A204.1 (cell line): ENCODE measurements around the gene FAM222A.

Experiments
- FAIRE-seq: peaks from 2 replicates; lab custom pipeline; 2012; peaks lifted over from hg19 to GRCh38; lab: Jason Lieb, UNC

The FAM222A gene

DNA sequence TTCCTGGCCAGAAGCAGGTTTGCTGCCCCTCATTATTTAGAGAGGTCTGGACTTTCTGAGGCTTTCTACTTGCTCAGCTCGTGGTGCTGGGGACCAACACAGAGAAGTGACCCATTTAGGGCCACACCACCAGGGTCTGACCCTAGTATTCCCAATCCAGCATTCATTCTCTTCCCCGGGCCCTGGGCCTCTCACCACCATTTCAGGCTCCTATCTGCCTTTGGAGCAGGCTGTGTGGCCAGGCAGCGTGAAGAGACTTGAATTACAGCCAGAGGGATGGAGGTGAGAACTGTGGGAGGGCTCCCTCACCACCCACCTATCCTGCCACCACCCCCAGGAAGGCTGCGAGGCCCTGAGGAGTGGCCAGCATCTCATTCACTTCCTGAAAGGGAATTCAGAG, 24.6 kb downstream of the FAM222A start:
- FAIRE-seq = no peak

DNA sequence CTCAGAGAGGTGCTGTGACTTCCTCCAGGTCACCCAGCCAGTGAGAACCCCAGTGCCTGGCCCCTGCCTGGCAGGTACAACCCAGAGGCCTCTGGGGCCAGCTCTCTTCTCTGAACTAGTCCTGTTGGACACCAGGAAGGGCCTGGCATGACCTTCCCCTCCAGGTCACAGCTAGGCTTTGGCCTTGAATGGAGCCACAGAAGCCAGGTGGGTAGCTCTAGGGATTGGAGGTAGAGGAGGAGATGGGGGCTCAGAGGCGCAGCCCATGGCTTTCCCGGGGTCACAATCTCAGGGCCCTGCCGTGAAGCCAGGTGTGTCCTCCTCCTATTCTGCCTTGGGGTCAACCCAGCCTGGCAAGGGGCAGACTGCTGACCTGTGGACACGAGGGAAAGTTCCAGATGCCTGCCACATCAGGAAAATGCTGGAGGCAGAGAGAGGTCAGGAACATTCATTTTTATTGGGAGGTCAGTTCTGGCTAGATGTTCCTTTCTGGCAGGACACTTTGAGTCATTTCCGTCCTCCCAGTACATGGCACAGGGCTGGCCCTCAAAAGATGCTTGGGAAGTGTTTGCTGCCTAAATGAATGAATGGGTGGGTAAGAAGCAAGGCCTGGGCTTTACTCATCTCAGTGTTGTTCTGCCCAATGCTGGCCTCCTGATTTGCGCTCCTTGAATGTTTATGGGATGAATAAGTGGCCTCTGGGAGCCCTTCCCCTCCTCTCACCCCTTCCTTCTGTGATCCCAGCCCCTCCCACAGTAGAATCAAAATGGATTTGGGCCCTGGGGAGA, 25.4 kb downstream of the FAM222A start:
- FAIRE-seq = no peak

DNA sequence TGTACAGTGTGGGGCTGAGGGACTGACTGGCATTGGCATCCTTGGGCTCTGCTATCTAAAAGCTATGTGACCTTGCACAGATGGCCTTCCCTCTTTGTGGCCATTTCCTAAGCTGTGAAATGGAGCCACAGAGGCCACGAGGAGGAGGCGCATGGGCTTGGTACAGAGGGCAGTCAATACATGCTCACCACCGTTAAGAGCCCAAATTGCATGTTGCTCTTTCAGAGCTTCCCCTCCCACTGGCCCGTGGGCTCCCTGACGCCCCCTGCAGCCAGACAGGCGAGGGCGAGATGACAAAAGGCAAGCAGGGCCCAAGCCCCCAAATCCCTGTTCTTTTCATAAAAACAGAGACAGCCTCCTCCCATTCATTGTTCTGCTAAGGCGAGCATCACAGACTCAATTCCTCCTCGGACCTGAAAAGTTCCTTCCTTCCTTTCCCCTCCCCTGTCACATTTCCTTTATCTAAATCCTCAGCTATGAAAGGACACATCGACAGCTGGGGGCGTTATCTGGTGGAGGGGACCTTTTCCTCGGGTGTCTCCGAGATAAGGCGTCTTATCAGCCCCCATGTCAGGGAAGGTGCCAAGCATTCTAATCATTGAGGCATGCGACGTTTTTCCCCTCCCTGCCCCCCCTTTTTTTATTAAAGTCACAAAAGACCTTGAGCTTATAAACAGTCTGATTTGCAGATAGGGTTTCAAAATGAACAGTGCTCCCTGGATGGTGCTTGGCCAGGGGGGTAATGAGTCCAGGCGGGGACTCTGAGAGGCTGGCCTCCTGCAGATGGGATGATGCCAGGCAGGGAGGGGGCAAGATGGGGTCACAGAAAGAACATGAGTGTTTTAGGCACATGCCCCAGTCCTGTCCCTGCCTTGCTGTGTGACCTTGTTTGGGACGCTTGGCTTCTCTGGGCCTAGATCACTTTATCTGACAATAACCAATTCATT, 26.4 kb downstream of the FAM222A start:
- no peak for FAIRE-seq

DNA sequence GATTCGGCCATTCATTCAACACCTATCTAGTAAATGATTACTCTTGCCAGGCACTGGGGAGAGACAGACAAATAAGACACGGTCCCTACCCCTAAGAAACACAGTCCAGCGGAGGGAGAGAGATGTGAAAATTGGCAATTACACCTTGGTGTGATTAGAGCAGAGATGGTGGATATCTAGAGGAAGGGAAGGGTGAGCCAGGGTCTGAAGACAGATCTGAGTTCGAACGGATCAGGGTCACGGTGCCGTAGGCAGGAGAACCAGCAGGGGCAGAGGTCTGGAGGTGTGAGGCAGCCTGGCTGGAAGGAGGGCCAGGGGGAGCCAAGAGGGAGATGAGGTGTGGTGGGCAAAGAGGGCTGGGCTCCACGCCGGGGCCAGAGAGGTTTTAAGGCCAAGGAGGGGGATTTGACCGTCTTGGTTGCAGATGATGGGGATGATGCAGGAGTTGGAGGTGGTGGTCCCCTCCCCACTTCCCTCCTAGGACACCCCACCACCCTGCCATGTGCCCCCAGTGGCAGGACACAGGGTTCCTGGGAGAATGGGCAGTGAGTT, 27.1 kb downstream of the FAM222A start:
- no peak for FAIRE-seq

DNA sequence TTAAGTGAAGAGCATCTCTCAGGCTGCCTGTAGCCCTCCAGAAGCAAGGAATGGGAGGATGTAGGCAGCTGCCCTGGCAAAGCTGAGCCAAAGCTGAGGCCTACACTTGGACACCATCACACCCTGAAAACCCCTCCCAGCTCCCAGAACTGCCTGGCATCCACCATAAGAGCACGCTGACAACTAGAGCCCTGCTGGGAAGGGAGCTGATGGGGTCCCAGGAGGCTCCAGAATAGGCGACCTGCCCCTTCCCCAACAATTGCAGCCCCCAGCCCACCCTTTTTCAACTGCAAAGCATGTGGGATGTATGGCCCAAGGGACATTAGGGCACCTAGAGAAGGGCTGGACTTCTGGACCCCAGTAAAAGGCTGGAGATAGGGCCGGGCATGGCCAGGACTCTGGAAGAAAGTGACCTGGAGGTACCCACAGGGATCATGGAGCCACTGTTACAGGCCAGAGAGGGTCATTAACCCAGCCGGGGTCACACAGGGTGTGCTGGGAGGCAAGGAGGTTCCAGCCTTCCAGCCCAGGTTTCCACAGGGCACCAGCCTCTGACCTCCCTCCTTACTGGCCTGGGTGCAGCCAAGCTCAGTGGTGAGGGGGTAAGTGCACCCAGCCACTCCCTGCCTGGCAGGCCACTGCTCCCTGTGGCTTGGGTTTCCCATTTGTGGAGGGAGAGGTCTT, 27.8 kb downstream of the FAM222A start:
- no peak for FAIRE-seq

DNA sequence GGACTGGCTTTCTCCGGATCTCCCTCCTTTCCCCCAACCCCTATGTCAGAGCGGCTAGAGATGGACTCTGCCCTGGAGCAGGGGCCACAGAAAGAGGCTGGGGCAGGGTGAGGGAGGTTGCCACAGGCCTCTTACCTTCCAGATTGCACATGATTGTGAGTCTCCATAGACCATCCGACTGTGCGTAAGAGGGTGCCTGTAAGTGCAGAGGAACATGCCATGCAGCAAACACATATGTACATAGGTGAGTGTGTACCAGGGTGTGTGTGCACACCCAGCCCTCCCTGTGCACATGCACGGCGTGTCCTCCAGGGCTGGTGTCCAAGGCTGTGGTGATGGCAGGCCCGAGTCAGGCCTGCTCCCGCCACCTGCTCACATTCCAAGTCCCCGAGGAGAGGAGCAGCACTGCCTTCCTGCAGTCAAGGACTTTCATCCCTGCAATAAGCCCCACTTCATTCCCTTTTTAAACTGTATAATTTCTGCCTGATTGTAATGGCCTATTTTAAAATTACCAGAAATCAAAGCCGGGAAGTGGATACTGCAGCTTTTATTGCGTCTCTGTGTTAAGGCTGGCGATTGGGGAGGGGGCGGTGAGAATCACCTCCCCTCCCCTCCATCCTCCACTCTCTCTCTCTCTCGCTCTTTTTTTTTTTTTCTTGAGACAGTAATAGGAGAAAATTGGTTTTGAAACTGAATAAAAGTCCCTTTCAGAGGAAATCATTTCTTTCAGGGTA, 28.5 kb downstream of the FAM222A start:
- FAIRE-seq = no peak

DNA sequence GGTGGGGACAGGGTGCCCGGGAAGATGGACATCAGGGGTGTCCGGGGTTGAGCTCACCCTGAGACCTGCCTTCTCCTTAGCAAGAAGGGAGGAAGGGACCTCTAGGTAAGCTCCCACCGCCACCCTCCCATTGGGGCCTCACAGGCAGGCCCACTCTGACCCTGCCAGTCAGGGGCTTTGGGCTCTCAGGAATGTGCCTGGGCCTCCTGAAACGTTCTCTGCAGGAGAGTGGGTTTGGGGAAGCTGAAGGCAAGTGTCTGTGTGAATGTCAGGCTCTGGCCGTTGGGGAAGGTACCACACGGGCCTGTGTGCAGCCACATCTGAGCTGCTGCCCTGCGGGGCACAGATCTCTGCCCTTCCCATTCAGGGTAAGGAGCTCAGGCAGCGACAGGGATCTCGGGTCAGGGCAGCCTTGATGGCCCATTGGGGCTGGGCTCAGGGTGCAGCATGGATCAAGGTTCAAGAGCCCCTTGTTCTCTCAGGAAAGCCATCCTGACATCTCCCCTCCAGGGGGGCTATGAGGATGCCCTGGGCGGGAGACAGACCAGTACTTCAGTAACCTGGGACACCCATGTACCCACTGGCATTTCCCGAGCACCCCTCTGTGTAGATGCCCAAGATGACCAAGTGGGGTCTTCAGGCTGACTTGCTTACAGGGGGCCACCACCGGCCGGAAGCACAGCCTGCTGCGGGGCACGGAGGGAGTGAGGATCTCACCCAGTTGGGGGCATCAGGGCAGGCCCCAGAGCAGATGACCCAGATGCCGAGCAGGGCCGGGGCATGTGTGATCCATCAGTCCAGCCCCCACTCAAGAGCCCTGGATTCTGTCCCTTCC, 29.7 kb downstream of the FAM222A start:
- FAIRE-seq = no peak

DNA sequence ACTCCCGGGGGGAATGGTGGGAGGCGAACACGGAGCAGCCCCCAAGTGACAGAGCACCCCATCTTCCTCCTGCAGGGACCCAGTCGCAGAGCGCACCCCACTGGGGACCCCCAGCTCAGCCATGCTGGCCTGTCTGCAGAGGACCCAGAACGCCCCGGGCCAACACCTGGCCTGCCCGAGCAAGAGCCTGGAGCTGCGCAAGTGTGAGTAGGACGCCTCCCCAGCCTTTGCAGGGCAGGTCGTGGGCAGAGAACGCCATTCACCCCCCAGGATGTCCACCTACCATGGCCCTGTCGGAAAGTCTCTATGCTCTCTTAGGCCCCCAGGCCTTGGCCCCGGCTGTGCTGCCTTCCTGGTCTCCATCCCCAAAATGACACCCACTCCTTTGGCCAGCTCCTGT, 30.4 kb downstream of the FAM222A start:
- FAIRE-seq = no peak

DNA sequence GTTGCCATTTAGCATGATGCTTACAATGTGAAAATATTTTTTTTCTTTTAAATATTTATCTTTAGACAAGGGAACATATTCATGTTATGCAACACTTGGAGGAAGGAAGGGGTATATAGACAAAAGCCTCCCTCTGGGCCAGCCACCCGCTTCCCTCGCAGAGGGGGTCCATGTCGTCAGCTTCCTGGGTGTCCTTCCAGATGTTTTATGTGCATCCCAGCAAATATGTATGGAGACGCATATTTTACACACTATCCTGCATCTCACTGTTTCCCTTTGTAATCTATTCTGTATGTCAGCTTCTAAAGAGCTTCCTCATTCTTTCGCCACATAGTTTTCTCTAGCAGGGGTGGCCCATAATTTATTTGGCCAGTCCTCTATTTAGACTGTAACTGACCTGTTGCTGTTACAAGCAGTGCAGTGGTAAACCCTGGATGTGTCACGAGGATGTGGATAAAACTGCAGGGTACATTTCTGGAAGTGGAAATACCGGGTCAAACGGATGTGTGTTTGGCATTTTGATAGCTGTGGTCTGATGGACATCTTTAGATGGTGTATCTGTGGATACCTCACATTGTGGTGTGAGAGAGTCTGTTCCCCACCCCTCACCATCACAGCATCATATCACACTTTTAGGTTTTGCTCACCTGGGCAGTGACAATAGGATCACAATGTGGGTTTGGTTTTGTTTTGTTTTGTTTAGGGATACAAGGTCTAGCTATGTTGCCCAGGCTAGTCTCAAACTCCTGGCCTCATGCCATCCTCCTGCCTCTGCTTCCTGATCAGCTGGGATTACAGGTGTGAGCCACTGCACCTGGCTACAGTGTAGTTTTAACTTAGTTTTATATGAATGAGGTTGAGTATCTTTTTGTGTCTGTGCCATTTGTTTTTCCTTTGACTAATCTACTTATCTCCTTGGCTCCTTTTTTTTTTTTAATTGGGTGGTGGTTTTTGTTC, 31.6 kb downstream of the FAM222A start:
- FAIRE-seq = no peak

DNA sequence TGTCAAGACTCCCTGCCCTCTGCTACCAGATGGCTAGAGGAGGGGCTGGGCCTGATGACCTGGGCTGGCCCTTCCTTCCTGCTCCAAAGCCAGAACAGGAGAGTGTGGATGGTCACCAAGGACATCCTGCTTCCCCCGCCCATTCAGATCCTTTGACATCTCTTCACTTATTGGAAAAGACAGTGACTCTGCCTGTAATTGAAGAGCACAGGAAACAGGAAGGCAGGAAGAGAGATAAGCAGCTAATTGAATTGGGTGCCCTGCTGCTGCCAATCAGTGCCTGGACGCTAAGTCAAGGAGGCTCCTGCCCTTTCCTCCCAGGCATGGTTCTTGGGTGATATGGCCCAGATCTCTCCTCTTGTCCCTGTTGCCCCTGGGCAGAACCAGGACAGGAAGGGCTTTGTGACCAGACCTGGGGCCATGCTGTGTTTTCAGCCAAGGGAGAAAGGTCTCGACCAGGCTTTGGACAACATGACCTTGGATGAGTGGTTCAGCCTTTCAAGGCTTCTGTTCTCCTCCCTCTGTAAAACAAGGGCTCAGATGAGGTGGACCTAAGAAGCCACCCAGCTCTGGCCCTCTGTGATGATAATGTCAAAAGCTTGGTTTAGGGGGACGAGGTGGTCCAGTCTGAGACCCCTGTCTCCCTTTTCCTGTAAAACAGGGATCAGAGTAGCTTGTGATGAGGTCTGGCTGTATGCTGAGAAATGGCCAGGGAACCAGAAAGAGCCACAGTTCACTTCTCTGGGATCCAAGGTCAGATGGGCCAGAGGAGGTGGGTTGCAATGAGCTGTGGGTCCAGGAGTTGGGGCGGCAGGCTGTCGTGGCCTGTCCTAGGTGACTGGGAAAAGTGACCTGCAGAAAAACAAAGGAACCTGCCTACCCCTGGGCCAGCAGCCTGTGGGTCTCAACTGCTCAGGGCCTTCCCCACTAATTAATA, 38.8 kb downstream of the FAM222A start:
- no peak for FAIRE-seq

DNA sequence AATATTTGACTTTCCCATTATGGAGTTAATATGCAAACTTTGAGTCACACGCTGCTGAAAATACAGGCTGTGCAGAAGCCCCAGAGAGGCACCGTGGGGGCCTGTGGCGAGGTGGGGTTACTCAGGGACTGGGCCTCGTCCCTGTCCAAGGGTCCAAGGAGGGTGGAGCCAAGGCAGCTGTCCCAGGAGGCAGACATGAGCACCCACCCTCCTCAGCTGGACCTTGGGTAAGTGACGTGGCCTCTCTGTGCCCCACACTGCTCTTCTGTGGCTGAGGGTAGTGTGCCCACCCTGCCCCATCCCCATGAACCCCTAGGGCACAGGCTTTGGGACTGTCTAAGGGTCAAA, 39.4 kb downstream of the FAM222A start:
- FAIRE-seq = no peak

DNA sequence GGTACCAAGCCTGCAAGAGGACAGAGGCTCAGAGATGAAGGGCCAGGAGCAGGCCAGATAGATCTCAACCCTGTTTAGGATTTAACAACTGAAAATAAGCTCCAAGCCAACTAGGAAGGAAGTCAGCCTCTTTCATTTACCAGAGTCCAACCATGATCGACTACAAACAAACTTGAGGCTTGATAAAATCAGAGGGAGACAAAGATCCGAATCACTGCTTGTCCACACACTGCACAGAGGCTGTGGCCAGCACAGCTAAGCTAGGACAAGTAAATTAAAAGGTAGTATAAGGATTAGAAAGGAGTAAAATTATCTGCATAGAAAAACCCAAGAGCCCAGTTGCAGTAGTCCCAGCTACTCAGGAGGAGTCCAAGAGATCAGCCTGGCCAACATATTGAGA, 40.3 kb downstream of the FAM222A start:
- no peak for FAIRE-seq

DNA sequence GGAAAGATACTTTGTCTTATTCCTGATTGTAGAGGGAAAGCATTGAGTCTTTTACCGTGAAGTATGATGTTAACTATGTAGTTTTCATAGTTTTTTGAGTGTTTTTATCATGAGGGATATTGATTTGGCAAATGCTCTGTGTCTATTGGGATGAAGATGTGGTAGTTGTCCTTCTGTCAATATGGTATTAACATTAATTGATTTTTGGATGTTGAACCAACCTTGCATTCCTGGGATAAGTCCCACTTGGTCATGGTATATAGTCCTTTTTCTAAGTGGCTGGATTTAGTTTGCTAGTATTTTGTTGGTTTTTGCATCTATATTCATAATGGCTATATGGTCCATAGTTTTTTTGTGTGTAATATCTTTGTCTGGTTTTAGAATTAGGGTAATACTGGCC, 42.8 kb downstream of the FAM222A start:
- FAIRE-seq = no peak

DNA sequence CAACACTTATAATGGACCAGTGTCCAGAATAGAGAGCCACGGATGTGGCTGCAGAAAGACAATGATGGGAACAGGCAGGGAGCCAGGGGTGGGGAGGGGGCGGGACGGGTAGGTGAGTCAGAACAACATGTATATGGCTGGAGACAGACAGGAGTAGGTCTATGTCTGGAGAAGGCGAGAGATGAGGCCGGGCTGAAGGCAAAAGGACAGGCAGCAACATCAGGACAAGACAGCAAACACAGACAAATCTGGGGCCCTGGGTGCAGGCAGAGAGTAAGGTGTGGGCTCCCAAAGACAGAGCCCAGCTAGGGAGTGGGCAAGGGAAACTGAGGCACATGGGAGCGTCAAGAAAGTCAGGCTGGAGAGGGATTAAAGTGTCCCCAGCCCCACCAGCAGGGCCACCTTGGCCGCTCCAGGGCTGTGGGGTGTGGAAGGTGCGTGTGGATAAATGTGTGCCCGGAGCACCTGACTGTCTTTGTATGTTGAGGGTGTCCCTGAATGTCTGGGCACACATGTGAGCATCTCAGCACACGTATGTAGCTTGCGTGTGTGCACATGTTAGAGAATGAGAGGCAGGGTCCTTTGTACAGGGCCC, 44.1 kb downstream of the FAM222A start:
- no peak for FAIRE-seq

DNA sequence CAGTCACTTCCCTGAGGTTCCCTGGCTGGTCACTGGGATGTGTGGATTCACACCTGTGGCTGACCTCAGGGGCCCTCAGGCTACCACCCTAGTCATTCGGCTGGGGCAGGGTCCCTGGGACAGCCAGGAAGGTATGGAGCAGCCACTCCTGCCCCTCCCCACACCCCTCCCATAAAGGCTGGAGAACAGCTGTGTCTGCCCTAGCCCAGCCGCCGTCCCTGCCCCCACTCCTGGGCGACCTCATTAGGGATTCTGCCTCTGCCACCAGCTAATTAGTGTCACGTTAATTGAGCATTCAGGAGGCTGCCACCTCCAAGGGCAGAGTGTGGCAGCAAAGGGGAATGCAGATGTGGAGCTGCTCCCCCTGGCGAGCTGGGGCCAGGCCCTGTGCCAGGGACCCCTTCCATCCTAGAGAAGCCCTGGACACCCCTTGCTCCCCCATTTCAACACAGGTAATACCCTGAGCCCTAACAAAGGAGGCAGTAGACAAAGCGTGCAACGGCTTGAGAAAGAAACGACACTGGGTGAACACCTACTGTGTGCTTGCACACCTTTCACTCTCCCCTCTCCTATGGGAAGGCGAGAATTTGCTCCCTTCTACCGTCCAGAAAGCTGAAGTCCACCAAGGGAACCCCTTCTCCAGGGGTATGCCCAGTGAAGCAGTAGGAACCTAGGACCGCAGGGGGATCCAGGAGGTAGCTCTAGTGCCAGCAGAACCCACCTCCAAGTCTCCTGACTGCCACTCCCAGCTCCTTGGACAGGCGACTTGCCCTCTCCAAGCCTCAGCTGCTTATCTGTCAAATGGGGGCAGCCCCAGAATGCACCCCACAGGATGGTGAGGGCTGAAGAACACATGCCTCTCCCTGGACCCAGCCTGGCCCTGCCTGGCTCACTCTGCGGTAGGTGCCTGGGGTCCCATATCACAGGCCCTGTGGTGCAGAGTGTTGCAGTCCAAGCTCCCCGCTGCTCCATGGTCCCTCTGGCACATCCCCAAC, 45.1 kb downstream of the FAM222A start:
- no peak for FAIRE-seq

DNA sequence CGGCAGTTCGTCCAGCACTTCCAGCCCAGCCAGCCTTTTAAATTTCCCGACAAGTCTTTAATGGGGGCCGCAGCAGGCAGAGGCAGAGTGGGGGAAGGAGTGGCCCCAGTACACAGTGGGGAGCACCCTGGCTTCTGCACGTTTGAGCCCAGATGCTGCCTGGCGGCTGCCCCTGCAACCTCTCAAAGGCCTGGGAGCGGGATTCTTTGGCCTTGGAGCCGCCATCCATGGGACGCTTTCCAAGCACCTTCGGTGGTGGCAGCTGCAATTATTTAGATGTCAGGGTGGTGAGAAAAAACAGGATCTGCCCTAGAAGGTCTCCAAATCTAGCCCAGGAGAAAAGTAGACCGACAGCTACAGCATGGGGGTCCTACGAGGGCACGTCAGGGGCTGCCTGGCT, 46.0 kb downstream of the FAM222A start:
- FAIRE-seq = no peak
